Measurements from ENCODE around the gene CACNA1C.

DNA sequence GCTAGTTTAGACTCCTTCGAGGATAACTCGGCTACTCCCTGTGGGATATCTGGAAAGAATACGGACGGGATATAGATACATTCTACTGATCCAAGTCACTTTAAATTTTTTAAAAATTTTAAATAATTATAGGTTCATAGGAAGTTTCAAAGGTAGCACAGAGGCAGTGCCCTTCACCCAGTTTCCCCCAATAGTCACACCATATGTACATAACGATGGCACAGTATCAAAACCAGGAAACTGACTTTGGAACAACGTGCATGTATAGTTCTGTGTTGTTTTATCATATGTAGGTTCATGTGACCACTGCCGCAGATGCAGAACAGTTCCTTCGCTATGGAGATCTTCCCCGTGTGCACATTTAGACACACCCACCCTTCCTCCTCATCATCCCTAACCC, 352.3 kb downstream of the CACNA1C start:
- TF ChIP-seq SPI1 (IDR thresholded peaks at IDR 0.05; ENCODE audit: low read depth, low read length) (no peak), POLR2A (IDR thresholded peaks at IDR 0.05; ENCODE audit: low read depth, low read length) (no peak), POLR2AphosphoS5 (IDR thresholded peaks at IDR 0.05; ENCODE audit: low read depth, low read length) (no peak)

Measured in GM12891 (cell line).